NCI-H446 treated with DMSO at 0.1 percent for 48 hours (cell line): ENCODE results near the gene SPATA31A1.
"Not testable (repeated sequence)": the region's sequence is repeated elsewhere in the genome, so short reads cannot be mapped to it uniquely, and the experiment has no call there.

Source experiments
- DNase-seq: peaks from one replicate; lab custom pipeline; 2025; lab: John Stamatoyannopoulos, UW

Gene SPATA31A1

GRCh38 chr9:39355369-39355768 is at the start of gene SPATA31A1:
TSS of gene SPATA31A1 (plus strand) at chr9:39355669. CDS start at chr9:39355731, 62 bp downstream.
- not testable (repeated sequence) for DNase-seq

- DNase-seq = not testable (repeated sequence)
Measured at GRCh38 chr9:39407261-39408204, 52.1 kb downstream of the SPATA31A1 start.

GRCh38 chr9:39411254-39411940 is 55.9 kb downstream of the SPATA31A1 start:
- DNase-seq = not testable (repeated sequence)
